Colonic mucosa (tissue), 4 donors: Measurements from ENCODE around the gene KLK15. TPM values are rescaled to one million over a fixed set of nuclear protein-coding genes. Genes with fewer than 3 reads are reported as not detected.
"Not testable (repeated sequence)": the region's sequence is repeated elsewhere in the genome, so short reads cannot be mapped to it uniquely, and the experiment has no call there.

Source experiments
- DNase-seq: peaks from one replicate; pipeline ENCODE4 v3.0.0-alpha.2; 2020
- H3K27ac ChIP-seq: fragments of 200-600 bp; one replicate; pipeline ENCODE4 v1.8.0; 2021
- H3K27me3 ChIP-seq: fragments of 200-600 bp; one replicate; pipeline ENCODE4 v1.8.0; 2021
- H3K36me3 ChIP-seq: fragments of 200-600 bp; one replicate; pipeline ENCODE4 v1.8.0; 2021
- H3K4me1 ChIP-seq: fragments of 200-600 bp; one replicate; pipeline ENCODE4 v1.8.0; 2021; ENCODE audit warnings: mild to moderate bottlenecking
- H3K4me3 ChIP-seq: fragments of 200-600 bp; one replicate; pipeline ENCODE4 v1.8.0; 2021
- H3K9ac ChIP-seq, 2 donors: one replicate each; pipeline ENCODE4 v1.7.0; 2013; ENCODE audit warnings: control low read depth in 2 of 2, low read depth in 2 of 2, low read length in 2 of 2
- H3K9me3 ChIP-seq: fragments of 200-600 bp; one replicate; pipeline ENCODE4 v1.8.0; 2021
- intact Hi-C: fragments of 100-400 bp; cut with DNase I; formaldehyde crosslinking; loops from one replicate; pipeline ENCODE4 v1.14.1; 2022
- total RNA-seq, 2 donors: library from RNA; stranded (reverse); fragmentation: NEBNext Ultra II Directional in 1 of 2; extraction: Animal tissue kit (Norgen Biotek cat#: 25700) in 1 of 2; gene quantifications; one replicate each; pipeline ENCODE4 v1.2.1, GENCODE V29; 2021
- TF ChIP-seq, protein P1 (sequence below): fragments of 200-600 bp; IDR thresholded peaks from one replicate; pipeline ENCODE4 v1.8.0; 2022; ENCODE audit warnings: antibody characterized with exemption, mild to moderate bottlenecking
- donor health status: healthy.
- donor health status: DM: no; HTN: no; CAD: no.
- donor health status: DM: no; HTN: no; CAD: no.

KLK15 gene
- total RNA-seq, 2 donors from 2014 or later: 2.9 to 3.6 TPM

DNA sequence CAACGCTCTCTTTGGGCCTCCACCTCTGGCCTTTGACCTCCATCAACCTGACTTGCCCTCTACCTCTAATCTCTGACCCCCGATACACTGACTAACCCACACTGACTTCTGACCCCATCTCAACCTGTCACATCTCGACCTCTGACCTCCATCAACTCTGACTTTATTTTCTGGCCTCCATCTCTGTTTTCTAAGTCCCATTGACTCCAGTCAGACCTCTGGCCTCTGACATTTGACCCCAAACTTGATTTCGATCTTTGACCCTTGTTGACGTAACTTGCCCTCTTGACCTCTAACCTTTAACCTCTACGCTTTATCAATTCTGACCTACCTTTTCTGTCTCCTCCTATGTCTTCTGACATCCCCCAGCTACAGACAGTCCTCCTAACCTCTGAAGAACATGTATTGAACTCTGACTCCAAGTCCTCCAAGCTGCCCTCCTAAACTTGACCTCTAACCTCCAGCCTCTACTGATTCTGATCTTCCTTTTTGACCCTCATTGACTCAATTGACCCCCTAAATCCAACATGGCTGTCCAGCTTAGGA is 42.4 kb downstream of the KLK15 start:
- no peak overlapping the region for H3K9ac ChIP-seq
- no peak for DNase-seq

DNA sequence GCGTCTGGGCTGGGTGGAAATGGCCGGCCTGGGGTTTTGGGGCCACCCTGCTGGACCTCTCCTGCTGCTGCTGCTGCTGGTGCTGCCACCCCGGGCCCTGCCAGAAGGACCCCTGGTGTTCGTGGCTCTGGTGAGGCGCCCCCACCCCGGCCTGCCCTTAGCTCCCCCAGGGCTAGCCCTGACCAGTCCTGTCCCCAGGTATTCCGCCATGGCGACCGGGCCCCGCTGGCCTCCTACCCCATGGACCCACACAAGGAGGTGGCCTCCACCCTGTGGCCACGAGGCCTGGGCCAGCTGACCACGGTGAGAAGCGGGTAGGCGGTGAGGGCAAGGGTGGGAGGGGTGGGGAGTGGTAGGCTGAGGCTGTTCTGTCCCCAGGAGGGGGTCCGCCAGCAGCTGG is 43.0 kb downstream of the KLK15 start, which contains the start of gene ACP4:
Gene ACP4, plus strand, starts transcription at position 20 of the 400 bp plus-strand sequence. Its CDS starts 0 bp downstream, at position 20.
- H3K9ac ChIP-seq: no peak within 1 kb of the TSS

More for the DNA sequence above, 42.4 kb downstream of the KLK15 start:
- TF ChIP-seq, protein P1, sequence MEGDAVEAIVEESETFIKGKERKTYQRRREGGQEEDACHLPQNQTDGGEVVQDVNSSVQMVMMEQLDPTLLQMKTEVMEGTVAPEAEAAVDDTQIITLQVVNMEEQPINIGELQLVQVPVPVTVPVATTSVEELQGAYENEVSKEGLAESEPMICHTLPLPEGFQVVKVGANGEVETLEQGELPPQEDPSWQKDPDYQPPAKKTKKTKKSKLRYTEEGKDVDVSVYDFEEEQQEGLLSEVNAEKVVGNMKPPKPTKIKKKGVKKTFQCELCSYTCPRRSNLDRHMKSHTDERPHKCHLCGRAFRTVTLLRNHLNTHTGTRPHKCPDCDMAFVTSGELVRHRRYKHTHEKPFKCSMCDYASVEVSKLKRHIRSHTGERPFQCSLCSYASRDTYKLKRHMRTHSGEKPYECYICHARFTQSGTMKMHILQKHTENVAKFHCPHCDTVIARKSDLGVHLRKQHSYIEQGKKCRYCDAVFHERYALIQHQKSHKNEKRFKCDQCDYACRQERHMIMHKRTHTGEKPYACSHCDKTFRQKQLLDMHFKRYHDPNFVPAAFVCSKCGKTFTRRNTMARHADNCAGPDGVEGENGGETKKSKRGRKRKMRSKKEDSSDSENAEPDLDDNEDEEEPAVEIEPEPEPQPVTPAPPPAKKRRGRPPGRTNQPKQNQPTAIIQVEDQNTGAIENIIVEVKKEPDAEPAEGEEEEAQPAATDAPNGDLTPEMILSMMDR: no peak
- Histone ChIP-seq H3K4me3 (no peak overlapping the region), H3K27me3 (no peaks in the 10 kb centered on the region), H3K9me3 (no peaks in the 10 kb centered on the region), H3K27ac (no peak overlapping the region), H3K36me3 (no peaks in the 10 kb centered on the region), H3K4me1 (no peaks in the 10 kb centered on the region)
- intact Hi-C loops: no loop called here

DNA sequence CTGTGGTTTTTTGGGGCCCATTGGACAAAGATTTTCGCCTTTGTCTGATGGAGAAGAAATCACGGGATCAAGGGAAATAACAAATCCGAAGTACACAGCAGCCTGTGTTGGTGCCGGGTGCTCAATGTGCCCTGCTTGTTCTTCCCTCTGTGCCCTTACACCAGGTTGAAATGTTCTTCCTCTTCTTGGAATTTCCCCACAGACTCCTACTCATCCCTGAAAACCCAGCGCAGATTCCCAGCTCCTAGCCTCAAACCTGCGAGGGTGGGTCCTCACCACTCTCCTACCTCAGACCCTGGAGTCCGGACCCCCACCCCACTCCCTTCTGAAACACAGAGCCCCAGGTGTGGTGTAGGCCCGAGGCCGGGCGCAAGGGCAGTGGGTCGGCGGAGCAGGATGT is 48.0 kb downstream of the KLK15 start:
- intact Hi-C loops: no loop called here
- Histone ChIP-seq H3K36me3 (no peaks in the 10 kb centered on the region), H3K9me3 (no peaks in the 10 kb centered on the region), H3K9ac (no peak overlapping the region), H3K27ac (no peak overlapping the region), H3K4me3 (no peak overlapping the region), H3K27me3 (peaks cover 5% of the 10 kb centered on the region), H3K4me1 (no peaks in the 10 kb centered on the region)
- TF ChIP-seq, protein P1: no peak
- no peak for DNase-seq

More for the DNA sequence above, 43.0 kb downstream of the KLK15 start, which contains the start of gene ACP4:
- TF ChIP-seq, protein P1: no peak
- H3K4me3 ChIP-seq: no peak within 1 kb of the TSS
- H3K27ac ChIP-seq: no peak within 1 kb of the TSS
- H3K36me3 ChIP-seq: no peaks in the 10 kb centered on the region
- no peaks in the 10 kb centered on the region for H3K27me3 ChIP-seq
- no peak for DNase-seq
- H3K9me3 ChIP-seq: no peaks in the 10 kb centered on the region
- H3K4me1 ChIP-seq: no peaks in the 10 kb centered on the region
- intact Hi-C loops: no loop called here

DNA sequence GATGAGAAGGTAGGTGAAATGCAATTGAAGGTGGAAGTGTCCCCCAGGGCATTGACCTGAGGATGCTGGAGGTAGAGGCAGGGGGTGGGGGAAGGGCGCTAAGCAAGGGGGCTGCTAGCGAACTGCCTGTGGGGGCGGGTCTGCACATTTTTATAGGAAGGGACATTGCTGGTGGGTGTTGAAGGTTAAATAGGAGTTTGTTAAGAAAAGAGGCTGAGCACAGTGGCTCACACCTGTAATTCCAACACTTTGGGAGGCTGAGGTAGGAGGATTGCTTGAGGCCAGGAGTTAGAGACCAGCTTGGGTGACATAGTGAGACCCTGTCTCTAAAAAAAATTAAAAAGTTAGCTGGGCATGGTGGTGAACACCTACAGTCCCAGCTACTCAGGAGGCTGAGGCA is 48.7 kb downstream of the KLK15 start:
- H3K9me3 ChIP-seq: no peaks in the 10 kb centered on the region
- no peak overlapping the region for H3K9ac ChIP-seq
- intact Hi-C loops: loop anchor here (5.0 kb wide), 3 partner anchors 77 to 417 kb away; partner anchors contain the start of gene NAPSA
- no peaks in the 10 kb centered on the region for H3K36me3 ChIP-seq
- H3K4me3 ChIP-seq: no peak overlapping the region
- peaks cover 5% of the 10 kb centered on the region for H3K27me3 ChIP-seq
- H3K27ac ChIP-seq: no peak overlapping the region
- DNase-seq: no peak
- no peaks in the 10 kb centered on the region for H3K4me1 ChIP-seq
- TF ChIP-seq, protein P1: no peak

DNA sequence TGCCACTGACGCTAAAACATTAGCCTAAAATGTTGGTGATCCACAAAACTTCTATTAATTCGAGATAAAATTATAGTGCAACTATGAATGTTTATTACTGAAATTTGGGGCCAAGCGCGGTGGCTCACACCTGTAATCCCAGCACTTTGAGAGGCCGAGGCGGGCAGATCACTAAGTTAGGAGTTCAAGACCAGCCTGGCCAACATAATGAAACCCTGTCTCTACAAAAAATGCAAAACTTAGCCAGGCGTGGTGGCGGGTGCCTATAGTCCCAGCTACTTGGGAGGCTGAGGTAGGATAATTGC is 49.6 kb downstream of the KLK15 start:
- H3K36me3 ChIP-seq, H3K27ac ChIP-seq, H3K9me3 ChIP-seq, H3K4me3 ChIP-seq, H3K9ac ChIP-seq, DNase-seq, H3K27me3 ChIP-seq, H3K4me1 ChIP-seq: not testable (repeated sequence)
- intact Hi-C loops: loop anchor here (5.0 kb wide), 3 partner anchors 76 to 416 kb away; partner anchors contain the start of gene NAPSA

DNA sequence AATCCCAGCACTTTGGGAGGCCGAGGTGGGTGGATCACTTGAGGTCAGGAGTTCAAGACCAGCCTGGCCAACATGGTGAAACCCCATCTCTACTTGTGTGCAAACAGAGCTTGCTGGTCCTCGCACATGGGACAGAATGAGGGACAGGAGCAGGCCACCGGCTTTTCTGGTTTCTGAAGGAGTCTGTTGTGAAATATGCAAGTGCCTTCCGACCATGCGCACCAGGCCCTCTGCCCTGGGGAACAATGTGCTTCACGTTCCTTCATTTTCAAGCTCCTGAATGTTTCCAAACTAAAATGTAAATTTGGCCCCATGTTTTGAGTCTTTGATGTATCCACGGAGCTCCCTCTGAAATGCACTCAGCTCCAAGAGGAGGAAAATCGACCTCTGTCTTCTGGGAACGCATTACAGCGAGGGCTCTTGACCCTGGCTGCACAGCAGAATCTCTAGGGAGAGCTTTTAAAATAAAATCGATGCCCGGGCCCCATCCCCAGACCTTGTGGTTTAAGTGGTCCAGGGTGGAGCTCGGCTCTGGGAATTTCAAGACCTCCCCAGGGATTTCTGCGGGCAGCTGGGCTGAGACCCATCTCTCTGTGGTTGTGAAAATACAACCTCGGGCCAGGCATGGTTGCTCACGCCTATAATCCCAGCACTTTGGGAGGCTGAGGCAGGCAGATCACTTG is 52.5 kb downstream of the KLK15 start:
- intact Hi-C loops: loop anchor here (5.0 kb wide), 3 partner anchors 74 to 414 kb away; partner anchors contain the start of gene NAPSA
- H3K9me3 ChIP-seq: no peaks in the 10 kb centered on the region
- H3K9ac ChIP-seq: no peak overlapping the region
- no peaks in the 10 kb centered on the region for H3K36me3 ChIP-seq
- TF ChIP-seq, protein P1: no peak
- no peaks in the 10 kb centered on the region for H3K4me1 ChIP-seq
- H3K27me3 ChIP-seq: peaks cover 13% of the 10 kb centered on the region
- no peak overlapping the region for H3K4me3 ChIP-seq
- no peak for DNase-seq
- H3K27ac ChIP-seq: no peak overlapping the region
